Kidney (tissue), 14 donors: ENCODE measurements around the gene SLC43A1. TPM values are rescaled to one million over a fixed set of nuclear protein-coding genes. Genes with fewer than 3 reads are reported as not detected.
A peak's percentile ranks its signal among the peaks of the same experiment; 100 is the strongest.
"Not testable (repeated sequence)": the region's sequence is repeated elsewhere in the genome, so short reads cannot be mapped to it uniquely, and the experiment has no call there.

ENCODE experiments used
- DNase-seq, 5 donors: peaks; one replicate each; pipeline ENCODE4 v3.0.0-alpha.2; 2013 to 2020
- FAIRE-seq: peaks from 2 replicates; lab custom pipeline; 2012; peaks lifted over from hg19 to GRCh38; lab: Jason Lieb, UNC
- H3K27ac ChIP-seq, 2 donors: one replicate each; pipeline ENCODE4 v1.7.0; 2013; ENCODE audit warnings: low read depth in 2 of 2, low read length in 2 of 2, inconsistent platforms in 1 of 2
- H3K27me3 ChIP-seq: one replicate; pipeline ENCODE4 v1.7.1; 2013; ENCODE audit warnings: low read length, inconsistent platforms; ENCODE audit not compliant: control insufficient read depth, insufficient read depth
- H3K36me3 ChIP-seq, 3 donors: one replicate each; pipeline versions ENCODE4 v1.7.0 to v1.7.1; 2013; ENCODE audit warnings: low read length in 3 of 3, control low read depth in 1 of 3, inconsistent platforms in 1 of 3; ENCODE audit not compliant: insufficient read depth in 3 of 3, control insufficient read depth in 2 of 3
- H3K4me1 ChIP-seq, 3 donors: one replicate each; pipeline versions ENCODE4 v1.7.0 to v1.7.1; 2013; ENCODE audit warnings: low read length in 3 of 3, inconsistent platforms in 1 of 3, low read depth in 1 of 3; ENCODE audit not compliant: control insufficient read depth in 2 of 3, insufficient read depth in 2 of 3
- H3K4me3 ChIP-seq, 3 donors: one replicate each; pipeline versions ENCODE4 v1.7.0 to v1.8.1; 2013; ENCODE audit warnings: low read length in 3 of 3, control low read depth in 1 of 3, inconsistent platforms in 1 of 3
- H3K9ac ChIP-seq, 3 donors: one replicate each; pipeline versions ENCODE4 v1.7.0 to v1.7.1; 2013; ENCODE audit warnings: low read length in 3 of 3, control low read depth in 1 of 3, inconsistent platforms in 1 of 3
- H3K9me3 ChIP-seq, 3 donors: one replicate each; pipeline versions ENCODE4 v1.7.0 to v1.7.1; 2013; ENCODE audit warnings: low read length in 3 of 3, control low read depth in 1 of 3, inconsistent platforms in 1 of 3; ENCODE audit not compliant: control insufficient read depth in 2 of 3, insufficient read depth in 1 of 3
- CTCF ChIP-seq: IDR thresholded peaks from 3 replicates; pipeline ENCODE4 v1.5.1; 2012; ENCODE audit warnings: mild to moderate bottlenecking, moderate library complexity, borderline replicate concordance; ENCODE audit not compliant: insufficient read depth; ENCODE audit errors: extremely low read depth
- intact Hi-C: fragments of 100-400 bp; cut with DNase I; formaldehyde crosslinking; loops from one replicate; pipeline ENCODE4 v1.11.1; 2022
- polyA plus RNA-seq: library from polyadenylated mRNA; stranded (reverse); fragments of 350-450 nt; fragmentation: Illumina TruSeq; extraction: RNeasy Lipid Tissue Mini Kit (QIAGEN cat#74804); gene quantifications from one replicate; pipeline ENCODE4 v1.2.3, GENCODE V29; 2014; ENCODE audit warnings: low read depth, low replicate concordance; ENCODE audit not compliant: insufficient read depth
- total RNA-seq: library from RNA; stranded (reverse); fragmentation: NEBNext Ultra II Directional; extraction: Animal tissue kit (Norgen Biotek cat#: 25700); gene quantifications from one replicate; pipeline ENCODE4 v1.2.1, GENCODE V29; 2021
- donor health status: control.
- donor health status: control.
- donor health status: control.
- donor health status: control.
- donor health status: control.
- donor health status: DM: yes; HTN: yes; CAD: no.
- donor health status: Normal renal cell carcinoma (clear cell type).

The SLC43A1 gene
- total and polyA plus RNA-seq, 2 donors from 2014 or later = 4.1 to 16.6 TPM

- intact Hi-C loops = no loop called here
- Histone ChIP-seq H3K4me3 (no peak overlapping the region), H3K4me1 (no peaks in the 10 kb centered on the region), H3K36me3 (no peaks in the 10 kb centered on the region), H3K9me3 (no peaks in the 10 kb centered on the region), H3K27me3 (no peaks in the 10 kb centered on the region), H3K27ac (no peak overlapping the region), H3K9ac (no peak overlapping the region)
- TF ChIP-seq CTCF = no peak
- FAIRE-seq (no peak), DNase-seq (no peak)
Observed at GRCh38 chr11:57542582-57542981, 27.1 kb upstream of the SLC43A1 start.

- H3K27me3 ChIP-seq = no peaks in the 10 kb centered on the region
- H3K9me3 ChIP-seq = no peaks in the 10 kb centered on the region
- intact Hi-C loops = no loop called here
- no peak overlapping the region for H3K27ac ChIP-seq
- no peak overlapping the region for H3K9ac ChIP-seq
- no peak overlapping the region for H3K4me3 ChIP-seq
- no peaks in the 10 kb centered on the region for H3K36me3 ChIP-seq
- no peak for DNase-seq
- H3K4me1 ChIP-seq = no peaks in the 10 kb centered on the region
- no peak for TF ChIP-seq CTCF
- no peak for FAIRE-seq
Observed at GRCh38 chr11:57541169-57541568, 25.7 kb upstream of the SLC43A1 start.

GRCh38 chr11:57539342-57539741 is 23.8 kb upstream of the SLC43A1 start:
- H3K9ac ChIP-seq = no peak overlapping the region
- H3K27me3 ChIP-seq = no peaks in the 10 kb centered on the region
- H3K9me3 ChIP-seq = no peaks in the 10 kb centered on the region
- no peak overlapping the region for H3K4me3 ChIP-seq
- intact Hi-C loops = no loop called here
- H3K27ac ChIP-seq = no peak overlapping the region
- DNase-seq (no peak), FAIRE-seq (no peak)
- no peaks in the 10 kb centered on the region for H3K36me3 ChIP-seq
- no peaks in the 10 kb centered on the region for H3K4me1 ChIP-seq
- no peak for TF ChIP-seq CTCF

- H3K4me3 ChIP-seq = no peak within 1 kb of the TSS
- FAIRE-seq (no peak), DNase-seq (peak in 3 of 5 donors; percentile 53 to 63 (median 56))
- H3K36me3 ChIP-seq = no peaks in the 10 kb centered on the region
- no peaks in the 10 kb centered on the region for H3K9me3 ChIP-seq
- no peak within 1 kb of the TSS for H3K27ac ChIP-seq
- intact Hi-C loops = no loop called here
- no peak for TF ChIP-seq CTCF
- H3K9ac ChIP-seq = no peak within 1 kb of the TSS
- H3K4me1 ChIP-seq = no peaks in the 10 kb centered on the region
- H3K27me3 ChIP-seq = no peaks in the 10 kb centered on the region
Observed at GRCh38 chr11:57536947-57537619, 21.6 kb upstream of the SLC43A1 start, which contains the start of gene SMTNL1. Gene SMTNL1 (plus strand): TSS chr11:57537595. CDS start chr11:57542643, 5,048 bp downstream.

GRCh38 chr11:57534449-57534848 is 18.9 kb upstream of the SLC43A1 start:
- H3K4me3 ChIP-seq, intact Hi-C loops, DNase-seq, H3K9me3 ChIP-seq, FAIRE-seq, H3K4me1 ChIP-seq, H3K27ac ChIP-seq, H3K27me3 ChIP-seq, H3K36me3 ChIP-seq, H3K9ac ChIP-seq: not testable (repeated sequence)
